Tibial nerve (tissue), 4 donors: ENCODE measurements around the gene C17orf78.

ENCODE experiments used
- CTCF ChIP-seq, 5 experiments: fragments of 200-600 bp in 3 of 5; fragments of 450-650 bp in 2 of 5; sonication (generic) in 3 of 5; IDR thresholded peaks; one replicate each; pipeline ENCODE4 v1.5.1; 2016 to 2019; ENCODE audit warnings: antibody characterized with exemption in 5 of 5, mild to moderate bottlenecking in 3 of 5, moderate library complexity in 2 of 5
- EP300 ChIP-seq, 2 donors: sonication (generic); formaldehyde crosslinking; IDR thresholded peaks; one replicate each; pipeline ENCODE4 v1.6.1; 2017; ENCODE audit warnings: antibody characterized with exemption in 2 of 2, mild to moderate bottlenecking in 1 of 2
- POLR2A ChIP-seq, 2 donors: fragments of 450-650 bp; IDR thresholded peaks; one replicate each; pipeline ENCODE4 v1.6.1; 2017; ENCODE audit warnings: antibody characterized with exemption in 2 of 2, mild to moderate bottlenecking in 2 of 2, moderate library complexity in 2 of 2

- no peak for TF ChIP-seq POLR2A (IDR thresholded peaks at IDR 0.05)
- no peak for TF ChIP-seq CTCF (IDR thresholded peaks at IDR 0.05)
- TF ChIP-seq EP300 (IDR thresholded peaks at IDR 0.05), result no peak
These were observed 56.9 kb downstream of the C17orf78 start for GRCh38 chr17:37432671-37433070.
